Fibroblast of lung (primary cell): ENCODE measurements around the gene DNM1. TPM values are rescaled to one million over a fixed set of nuclear protein-coding genes. Genes with fewer than 3 reads are reported as not detected.

Source experiments
- DNase-seq, 2 donors: peaks; one replicate each; pipeline versions ENCODE4 v3.0.0 to v3.0.0-alpha.2; 2010; ENCODE audit warnings: low read depth in 2 of 2
- H2AFZ ChIP-seq: 2 replicates; pipeline ENCODE4 v1.5.1; 2012; ENCODE audit warnings: low read length, control low read depth, inconsistent platforms
- H3K27ac ChIP-seq: 2 replicates; pipeline ENCODE4 v1.5.1; 2011; ENCODE audit warnings: low read length, control low read depth; ENCODE audit not compliant: insufficient read depth
- H3K27me3 ChIP-seq: 2 replicates; pipeline ENCODE4 v1.5.1; 2011; ENCODE audit warnings: mild to moderate bottlenecking, low read length; ENCODE audit not compliant: control insufficient read depth, insufficient read depth
- H3K36me3 ChIP-seq: 2 replicates; pipeline ENCODE4 v1.5.1; 2011; ENCODE audit warnings: low read length; ENCODE audit not compliant: control insufficient read depth, insufficient read depth
- H3K4me1 ChIP-seq: 2 replicates; pipeline ENCODE4 v1.5.1; 2011; ENCODE audit warnings: low read length; ENCODE audit not compliant: control insufficient read depth, insufficient read depth; ENCODE audit errors: extremely low read depth
- H3K4me2 ChIP-seq: 2 replicates; pipeline ENCODE4 v1.5.1; 2011; ENCODE audit warnings: low read length, control low read depth; ENCODE audit not compliant: insufficient read depth; ENCODE audit errors: extremely low read depth
- H3K4me3 ChIP-seq, 4 experiments: fragments of 200-600 bp in 1 of 4; sonication (generic) in 1 of 4; replicated peaks in 1 of 4; 2 replicates each; pipeline ENCODE4 v1.5.1; 2011 to 2016; ENCODE audit warnings: low read length in 4 of 4, low read depth in 3 of 4, mild to moderate bottlenecking in 3 of 4, control low read depth in 2 of 4, inconsistent platforms in 1 of 4, mixed read lengths in 1 of 4; ENCODE audit not compliant: insufficient read depth in 1 of 4; ENCODE audit errors: control extremely low read depth in 1 of 4
- H3K79me2 ChIP-seq: 2 replicates; pipeline ENCODE4 v1.5.1; 2012; ENCODE audit warnings: mild to moderate bottlenecking, low read length, inconsistent platforms; ENCODE audit not compliant: control insufficient read depth, insufficient read depth
- H3K9ac ChIP-seq: 2 replicates; pipeline ENCODE4 v1.5.1; 2011; ENCODE audit warnings: mild to moderate bottlenecking, low read length, control low read depth; ENCODE audit not compliant: insufficient read depth
- H3K9me3 ChIP-seq: 2 replicates; pipeline ENCODE4 v1.5.1; 2012; ENCODE audit warnings: low read depth, low read length; ENCODE audit not compliant: control insufficient read depth, insufficient read depth
- H4K20me1 ChIP-seq: 2 replicates; pipeline ENCODE4 v1.5.1; 2011; ENCODE audit warnings: low read length; ENCODE audit not compliant: control insufficient read depth, insufficient read depth; ENCODE audit errors: extremely low read depth
- EZH2 ChIP-seq: IDR thresholded peaks from 2 replicates; pipeline ENCODE4 v1.5.1; 2012; ENCODE audit warnings: low read length, control low read depth, mild to moderate bottlenecking; ENCODE audit errors: missing control alignments
- polyA plus RNA-seq, 2 donors: library from polyadenylated mRNA; depleted of rRNA in 1 of 2; stranded (reverse) in 1 of 2; unstranded in 1 of 2; fragments of >200 nt; gene quantifications; 2 replicates each; pipeline ENCODE4 v1.2.1, GENCODE V29; 2011 to 2012; ENCODE audit warnings: missing spikeins in 1 of 2
- total RNA-seq: library from RNA; depleted of rRNA; stranded (reverse); fragments of >200 nt; gene quantifications from 2 replicates; pipeline ENCODE4 v1.2.1, GENCODE V29; 2014
- TF ChIP-seq, protein P1 (sequence below), 2 donors: IDR thresholded peaks in 1 of 2; conservative IDR thresholded peaks in 1 of 2; 1 replicate in 1 of 2; 2 replicates in 1 of 2; pipeline ENCODE4 v1.5.1; 2011 to 2012; ENCODE audit warnings: low read length in 2 of 2, control low read depth in 1 of 2, inconsistent platforms in 1 of 2, low read depth in 1 of 2, mild to moderate bottlenecking in 1 of 2

Gene DNM1
- total and polyA plus RNA-seq, 2 donors (not counting 1 experiment from before 2014, with no cell fraction given), result 3.7 to 30.4 TPM

DNA sequence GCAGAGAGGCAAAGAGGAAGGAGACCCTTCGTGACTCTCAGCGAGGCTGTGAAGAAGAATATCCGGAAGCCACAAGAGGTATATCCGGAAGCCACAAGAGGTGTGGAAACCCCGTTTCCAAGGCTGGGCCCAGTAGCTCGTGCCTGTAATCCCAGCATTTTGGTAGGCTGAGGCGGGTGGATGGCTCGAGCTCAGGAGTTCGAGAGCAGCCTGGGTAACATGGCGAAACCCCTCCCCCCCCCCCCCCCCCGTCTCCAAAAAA is 43.7 kb upstream of the DNM1 start:
- Histone ChIP-seq H3K4me2 (peak overlapping the region; percentile 79), H3K79me2 (no peaks in the 10 kb centered on the region), H3K9ac (peak overlapping the region; percentile 53), H3K4me3 (peak overlapping the region; percentile 40 to 61 (median 52)), H3K9me3 (no peaks in the 10 kb centered on the region), H3K27ac (peak overlapping the region; percentile 59), H4K20me1 (no peaks in the 10 kb centered on the region), H3K4me1 (no peaks in the 10 kb centered on the region), H3K27me3 (no peaks in the 10 kb centered on the region), H2AFZ (peak overlapping the region; percentile 94), H3K36me3 (peaks cover 6% of the 10 kb centered on the region)
- TF ChIP-seq, protein P1, sequence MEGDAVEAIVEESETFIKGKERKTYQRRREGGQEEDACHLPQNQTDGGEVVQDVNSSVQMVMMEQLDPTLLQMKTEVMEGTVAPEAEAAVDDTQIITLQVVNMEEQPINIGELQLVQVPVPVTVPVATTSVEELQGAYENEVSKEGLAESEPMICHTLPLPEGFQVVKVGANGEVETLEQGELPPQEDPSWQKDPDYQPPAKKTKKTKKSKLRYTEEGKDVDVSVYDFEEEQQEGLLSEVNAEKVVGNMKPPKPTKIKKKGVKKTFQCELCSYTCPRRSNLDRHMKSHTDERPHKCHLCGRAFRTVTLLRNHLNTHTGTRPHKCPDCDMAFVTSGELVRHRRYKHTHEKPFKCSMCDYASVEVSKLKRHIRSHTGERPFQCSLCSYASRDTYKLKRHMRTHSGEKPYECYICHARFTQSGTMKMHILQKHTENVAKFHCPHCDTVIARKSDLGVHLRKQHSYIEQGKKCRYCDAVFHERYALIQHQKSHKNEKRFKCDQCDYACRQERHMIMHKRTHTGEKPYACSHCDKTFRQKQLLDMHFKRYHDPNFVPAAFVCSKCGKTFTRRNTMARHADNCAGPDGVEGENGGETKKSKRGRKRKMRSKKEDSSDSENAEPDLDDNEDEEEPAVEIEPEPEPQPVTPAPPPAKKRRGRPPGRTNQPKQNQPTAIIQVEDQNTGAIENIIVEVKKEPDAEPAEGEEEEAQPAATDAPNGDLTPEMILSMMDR (conservative IDR thresholded peaks at IDR 0.05 in 1 of 2, IDR thresholded peaks at IDR 0.05 in 1 of 2; ENCODE audit: low read depth in 1 of 2, low read length in 2 of 2), result no peak
- TF ChIP-seq EZH2, result no peak
- DNase-seq, result no peak

DNA sequence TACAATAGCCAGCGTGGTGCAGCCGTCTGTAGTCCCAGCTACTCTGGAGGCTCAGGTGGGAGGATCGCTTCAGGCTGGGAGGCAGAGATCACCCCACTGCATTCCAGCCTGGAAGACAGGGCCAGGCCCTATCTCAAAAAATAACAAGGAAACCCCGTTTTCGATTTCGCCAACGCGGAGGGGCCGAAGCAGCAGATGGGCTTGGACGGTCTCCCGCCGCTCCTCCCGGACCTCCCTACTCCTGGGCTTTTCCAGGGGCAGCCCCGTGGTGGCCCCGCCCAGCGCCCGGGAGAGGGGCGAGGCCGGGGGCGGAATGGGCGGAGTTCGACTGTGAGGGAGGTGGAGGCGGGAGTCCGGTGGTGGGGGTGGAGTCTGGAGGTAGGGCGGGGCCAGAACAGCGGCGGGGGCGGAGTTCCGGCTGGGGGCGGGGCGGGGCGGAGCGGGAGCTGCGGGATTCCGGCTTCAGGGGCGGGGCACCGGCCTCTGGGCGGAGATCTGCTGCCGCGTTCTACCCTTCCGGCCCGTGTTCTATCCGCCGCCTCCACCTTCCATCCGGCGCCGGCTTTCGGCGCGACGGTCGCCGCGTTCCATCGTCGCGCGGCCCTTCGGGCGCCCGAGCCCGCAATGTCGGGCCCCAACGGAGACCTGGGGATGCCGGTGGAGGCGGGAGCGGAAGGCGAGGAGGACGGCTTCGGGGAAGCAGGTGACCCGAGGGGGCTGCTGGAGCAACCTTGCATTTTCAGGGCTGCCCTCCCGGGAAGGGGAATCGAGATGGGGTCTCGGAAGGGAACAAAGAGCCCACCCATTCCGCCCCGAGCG is 43.2 kb upstream of the DNM1 start, which contains the start of gene BBLN:
Gene BBLN, plus strand, starts transcription at position 482 of the 819 bp plus-strand sequence. Its CDS starts 143 bp downstream, at position 625.
- no peaks in the 10 kb centered on the region for H3K27me3 ChIP-seq

DNA sequence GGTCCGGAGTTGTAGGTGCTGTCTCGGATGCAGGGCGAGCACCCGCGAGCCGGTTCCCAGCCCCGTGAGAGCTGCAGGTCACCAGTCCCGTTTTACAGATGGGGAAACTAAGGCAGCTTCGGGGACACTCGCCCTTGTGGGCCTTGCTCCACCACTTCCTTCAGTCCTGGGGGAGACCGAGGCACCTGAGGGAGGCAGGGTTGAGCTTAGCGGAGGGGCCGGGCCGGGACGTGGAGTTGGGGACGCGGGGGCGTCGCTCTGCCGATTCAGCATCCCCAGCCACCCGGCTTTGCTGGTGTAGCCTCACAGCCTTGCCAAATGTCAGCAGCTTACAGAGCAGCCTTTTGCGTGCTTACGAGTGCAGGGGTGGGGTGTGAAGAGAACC is 42.6 kb upstream of the DNM1 start:
- peak overlapping the region; percentile 57 for H3K27ac ChIP-seq
- DNase-seq, result peak in 1 of 2 donors; percentile 29

More for the DNA sequence above, 43.2 kb upstream of the DNM1 start, which contains the start of gene BBLN:
- H3K4me3 ChIP-seq, result peak within 1 kb of the TSS; percentile 67 to 93 (median 82)
- TF ChIP-seq, protein P1 (conservative IDR thresholded peaks at IDR 0.05 in 1 of 2, IDR thresholded peaks at IDR 0.05 in 1 of 2; ENCODE audit: low read depth in 1 of 2, low read length in 2 of 2), result no peak
- no peak for TF ChIP-seq EZH2
- peaks cover 6% of the 10 kb centered on the region for H3K36me3 ChIP-seq
- H3K79me2 ChIP-seq, result no peaks in the 10 kb centered on the region
- H3K9me3 ChIP-seq, result no peaks in the 10 kb centered on the region
- H3K9ac ChIP-seq, result peak within 1 kb of the TSS; percentile 73
- peak within 1 kb of the TSS; percentile 86 for H3K4me2 ChIP-seq
- no peaks in the 10 kb centered on the region for H4K20me1 ChIP-seq
- peak; percentile 83 to 89 for DNase-seq
- H2AFZ ChIP-seq, result peak within 1 kb of the TSS; percentile 94
- no peaks in the 10 kb centered on the region for H3K4me1 ChIP-seq
- H3K27ac ChIP-seq, result peak within 1 kb of the TSS; percentile 59

More for the DNA sequence above, 42.6 kb upstream of the DNM1 start:
- H3K4me3 ChIP-seq, result peak overlapping the region; percentile 67 to 93 (median 82)
- TF ChIP-seq, protein P1 (conservative IDR thresholded peaks at IDR 0.05 in 1 of 2, IDR thresholded peaks at IDR 0.05 in 1 of 2; ENCODE audit: low read depth in 1 of 2, low read length in 2 of 2), result no peak
- no peak for TF ChIP-seq EZH2
- peak overlapping the region; percentile 86 for H3K4me2 ChIP-seq
- H3K9ac ChIP-seq, result peak overlapping the region; percentile 73
- H2AFZ ChIP-seq, result peak overlapping the region; percentile 81
- H3K27me3 ChIP-seq, result no peaks in the 10 kb centered on the region
- no peaks in the 10 kb centered on the region for H4K20me1 ChIP-seq
- H3K36me3 ChIP-seq, result peaks cover 6% of the 10 kb centered on the region
- H3K9me3 ChIP-seq, result no peaks in the 10 kb centered on the region
- H3K79me2 ChIP-seq, result no peaks in the 10 kb centered on the region
- H3K4me1 ChIP-seq, result no peaks in the 10 kb centered on the region
